Trophoblast cell (in vitro differentiated cells and primary cell): ENCODE measurements around the gene CLIC4.
A peak's percentile ranks its signal among the peaks of the same experiment; 100 is the strongest.
"Not testable (repeated sequence)": the region's sequence is repeated elsewhere in the genome, so short reads cannot be mapped to it uniquely, and the experiment has no call there.

Experiments
- DNase-seq, 2 donors: peaks; one replicate each; pipeline ENCODE4 v3.0.0-alpha.2; 2016
- H2AFZ ChIP-seq: 2 replicates; pipeline ENCODE4 v1.6.1; 2013; ENCODE audit warnings: low read length, moderate library complexity, mild to moderate bottlenecking; ENCODE audit not compliant: insufficient read depth, poor library complexity
- H2AK5ac ChIP-seq: 2 replicates; pipeline ENCODE4 v1.6.1; 2013; ENCODE audit warnings: mild to moderate bottlenecking, low read length
- H2BK120ac ChIP-seq: 2 replicates; pipeline ENCODE4 v1.6.1; 2013; ENCODE audit warnings: low read length, mild to moderate bottlenecking, moderate library complexity; ENCODE audit not compliant: insufficient read depth, poor library complexity
- H2BK12ac ChIP-seq: 2 replicates; pipeline ENCODE4 v1.6.1; 2013; ENCODE audit warnings: mild to moderate bottlenecking, low read length, moderate library complexity
- H2BK5ac ChIP-seq: 2 replicates; pipeline ENCODE4 v1.6.1; 2013; ENCODE audit warnings: low read length, low read depth, moderate library complexity, mild to moderate bottlenecking; ENCODE audit not compliant: poor library complexity
- H3K14ac ChIP-seq: 2 replicates; pipeline ENCODE4 v1.6.1; 2013; ENCODE audit warnings: mild to moderate bottlenecking, low read length
- H3K18ac ChIP-seq: 2 replicates; pipeline ENCODE4 v1.6.1; 2013; ENCODE audit warnings: mild to moderate bottlenecking, low read length
- H3K23ac ChIP-seq: 2 replicates; pipeline ENCODE4 v1.6.1; 2013; ENCODE audit warnings: low read length
- H3K27ac ChIP-seq: 2 replicates; pipeline ENCODE4 v1.5.1; 2013; ENCODE audit warnings: low read depth, mild to moderate bottlenecking, inconsistent platforms, low read length, moderate library complexity
- H3K27me3 ChIP-seq: 2 replicates; pipeline ENCODE4 v1.6.1; 2013; ENCODE audit warnings: inconsistent platforms, mild to moderate bottlenecking, low read length, moderate library complexity; ENCODE audit not compliant: insufficient read depth
- H3K36me3 ChIP-seq, 2 experiments: 1 replicate in 1 of 2; 2 replicates in 1 of 2; pipeline ENCODE4 v1.6.1; 2013; ENCODE audit warnings: low read length in 2 of 2, mild to moderate bottlenecking in 2 of 2, moderate library complexity in 1 of 2; ENCODE audit not compliant: insufficient read depth in 2 of 2, control insufficient read depth in 1 of 2
- H3K4ac ChIP-seq: 2 replicates; pipeline ENCODE4 v1.6.1; 2013; ENCODE audit warnings: low read depth, mild to moderate bottlenecking, low read length, moderate library complexity
- H3K4me1 ChIP-seq, 2 experiments: 1 replicate in 1 of 2; 2 replicates in 1 of 2; pipeline ENCODE4 v1.6.1; 2013; ENCODE audit warnings: low read length in 2 of 2, mild to moderate bottlenecking in 2 of 2, moderate library complexity in 1 of 2; ENCODE audit not compliant: insufficient read depth in 2 of 2, control insufficient read depth in 1 of 2
- H3K4me2 ChIP-seq: 2 replicates; pipeline ENCODE4 v1.6.1; 2013; ENCODE audit warnings: inconsistent platforms, mild to moderate bottlenecking, low read length, moderate library complexity
- H3K4me3 ChIP-seq: 2 replicates; pipeline ENCODE4 v1.5.1; 2013; ENCODE audit warnings: mild to moderate bottlenecking, low read depth, low read length, inconsistent platforms
- H3K79me1 ChIP-seq: one replicate; pipeline ENCODE4 v1.6.1; 2013; ENCODE audit warnings: low read length
- H3K79me2 ChIP-seq: 2 replicates; pipeline ENCODE4 v1.6.1; 2013; ENCODE audit warnings: low read length, mild to moderate bottlenecking; ENCODE audit not compliant: control insufficient read depth, insufficient read depth, poor library complexity
- H3K9ac ChIP-seq: 2 replicates; pipeline ENCODE4 v1.6.1; 2013; ENCODE audit warnings: mild to moderate bottlenecking, low read length
- H3K9me3 ChIP-seq: 2 replicates; pipeline ENCODE4 v1.6.1; 2013; ENCODE audit warnings: low read depth, mild to moderate bottlenecking, control low read depth, inconsistent platforms, low read length; ENCODE audit not compliant: insufficient read depth
- H4K12ac ChIP-seq: 2 replicates; pipeline ENCODE4 v1.6.1; 2013; ENCODE audit warnings: low read depth, mild to moderate bottlenecking, low read length, moderate library complexity
- H4K8ac ChIP-seq: 2 replicates; pipeline ENCODE4 v1.6.1; 2013; ENCODE audit warnings: low read depth, mild to moderate bottlenecking, low read length, moderate library complexity
- H4K91ac ChIP-seq: one replicate; pipeline ENCODE4 v1.6.1; 2013; ENCODE audit warnings: low read depth, mild to moderate bottlenecking, low read length, moderate library complexity
- WGBS: extraction: QIAGEN DNeasy Blood & Tissue Kit; methylation state at CpG from one replicate; pipeline ENCODE4 v1.1.7; 2013; ENCODE audit warnings: missing lambda C conversion rate; ENCODE audit not compliant: insufficient read length, insufficient coverage; ENCODE audit errors: extremely low coverage; 5-methylcytosine and 5-hydroxymethylcytosine counted together

Gene CLIC4

DNA sequence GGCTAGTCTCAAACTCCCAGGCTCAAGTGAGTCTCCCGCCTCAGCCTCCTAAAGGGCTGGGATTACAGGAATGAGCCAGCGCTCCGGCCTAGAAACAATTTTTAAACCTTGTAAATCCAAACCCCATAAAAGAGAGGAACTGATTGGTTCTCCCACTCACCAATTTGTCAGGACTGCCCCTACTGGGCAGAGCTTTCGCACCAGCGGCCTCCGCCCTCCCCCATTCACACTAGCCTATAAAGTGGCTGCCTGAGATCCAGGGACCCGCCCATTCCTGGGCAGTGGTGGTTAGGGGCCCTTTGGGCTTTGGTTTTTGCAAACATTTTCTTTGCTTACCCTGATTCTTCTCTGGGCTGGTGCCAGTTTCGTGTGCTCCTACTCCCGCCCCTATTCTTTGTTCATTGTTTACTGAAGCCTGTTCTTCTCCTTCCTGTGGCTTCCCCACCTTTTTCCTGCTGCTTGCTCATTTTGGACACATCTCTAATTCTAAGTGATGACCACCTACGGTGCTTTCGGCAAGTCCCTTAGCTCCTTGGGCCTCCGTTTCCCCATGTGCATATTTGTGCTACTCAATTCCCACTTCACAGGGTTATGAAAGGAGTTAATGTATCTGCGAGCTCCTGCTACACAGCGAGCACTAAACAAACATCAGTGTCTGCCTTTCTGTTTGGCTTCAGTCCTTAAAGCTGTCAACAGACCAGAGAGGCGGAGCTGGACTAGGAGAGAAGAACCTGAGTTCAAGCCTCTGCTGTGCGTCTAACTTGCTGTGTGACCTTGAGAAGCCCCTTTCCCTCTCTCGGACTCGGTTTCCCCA lies 39.8 kb upstream of the CLIC4 start:
- peak overlapping the region; percentile 42 for H2BK12ac ChIP-seq
- no peak overlapping the region for H3K9ac ChIP-seq
- H2BK120ac ChIP-seq, result no peak overlapping the region
- H3K36me3 ChIP-seq, result no peaks in the 10 kb centered on the region
- H3K27ac ChIP-seq, result peak overlapping the region; percentile 27
- H4K12ac ChIP-seq, result peak overlapping the region; percentile 35
- H3K79me1 ChIP-seq, result peaks cover 5% of the 10 kb centered on the region
- no peak overlapping the region for H3K4me3 ChIP-seq
- H3K27me3 ChIP-seq, result no peaks in the 10 kb centered on the region
- H3K79me2 ChIP-seq, result no peaks in the 10 kb centered on the region
- no peaks in the 10 kb centered on the region for H3K9me3 ChIP-seq
- H2AFZ ChIP-seq, result peak overlapping the region; percentile 43
- WGBS, result no CpG with 5 or more reads among the region's 18 CpGs
- H3K4ac ChIP-seq, result no peak overlapping the region
- no peak overlapping the region for H3K23ac ChIP-seq
- no peak overlapping the region for H3K4me2 ChIP-seq
- no peak overlapping the region for H3K18ac ChIP-seq
- peak overlapping the region; percentile 54 for H4K8ac ChIP-seq
- peak overlapping the region; percentile 63 for H2BK5ac ChIP-seq
- peak; percentile 38 to 62 for DNase-seq
- H3K4me1 ChIP-seq, result peaks cover 21 to 25% of the 10 kb centered on the region in 2 experiments
- H3K14ac ChIP-seq, result peak overlapping the region; percentile 49
- H4K91ac ChIP-seq, result peak overlapping the region; percentile 45
- no peak overlapping the region for H2AK5ac ChIP-seq

DNA sequence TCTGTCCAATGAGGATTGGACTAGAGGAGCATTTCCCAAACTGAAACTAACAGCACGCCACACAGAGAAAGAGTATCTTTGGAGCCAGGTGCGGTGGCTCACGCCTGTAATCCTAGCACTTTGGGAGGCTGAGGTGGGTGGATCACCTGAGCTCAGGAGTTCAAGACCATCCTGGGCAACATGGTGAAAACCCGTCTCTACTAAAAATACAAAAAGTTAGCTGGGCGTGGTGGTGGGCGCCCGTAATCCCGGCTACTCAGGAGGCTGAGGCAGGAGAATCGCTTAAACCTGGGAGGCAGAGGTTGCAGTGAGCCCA lies 39.2 kb upstream of the CLIC4 start:
- DNase-seq, result not testable (repeated sequence)
- no CpG with 5 or more reads among the region's 9 CpGs for WGBS

DNA sequence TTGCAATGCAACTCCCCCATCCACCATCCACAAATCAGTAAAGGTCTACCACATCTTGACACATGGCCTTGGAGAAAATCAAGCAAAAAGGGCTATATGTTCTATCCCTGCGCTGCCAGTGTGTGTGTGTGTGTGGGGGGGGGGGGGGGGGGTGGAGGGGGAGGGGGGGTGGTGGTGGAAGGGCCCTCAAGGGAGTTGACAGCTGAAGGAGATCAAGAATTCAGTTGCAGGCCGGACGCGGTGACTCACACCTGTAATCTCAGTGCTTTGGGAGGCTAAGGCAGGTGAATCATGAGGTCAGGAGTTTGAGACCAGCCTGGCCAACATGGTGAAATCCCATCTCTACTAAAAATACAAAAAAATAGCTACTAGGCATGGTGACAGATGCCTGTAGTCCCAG lies 37.6 kb upstream of the CLIC4 start:
- H3K79me2 ChIP-seq, result no peaks in the 10 kb centered on the region
- no peak overlapping the region for H3K9ac ChIP-seq
- no peak overlapping the region for H2BK120ac ChIP-seq
- no peak overlapping the region for H3K14ac ChIP-seq
- H3K4me1 ChIP-seq, result peaks cover 14 to 18% of the 10 kb centered on the region in 2 experiments
- no peak overlapping the region for H3K4me2 ChIP-seq
- no peaks in the 10 kb centered on the region for H3K9me3 ChIP-seq
- H4K8ac ChIP-seq, result no peak overlapping the region
- H3K23ac ChIP-seq, result no peak overlapping the region
- peak; percentile 79 to 81 for DNase-seq
- no peak overlapping the region for H4K12ac ChIP-seq
- H2AK5ac ChIP-seq, result no peak overlapping the region
- H2AFZ ChIP-seq, result no peak overlapping the region
- no peak overlapping the region for H3K4ac ChIP-seq
- no peak overlapping the region for H2BK12ac ChIP-seq
- no peaks in the 10 kb centered on the region for H3K36me3 ChIP-seq
- H3K27me3 ChIP-seq, result no peaks in the 10 kb centered on the region
- H3K79me1 ChIP-seq, result peaks cover 5% of the 10 kb centered on the region
- no peak overlapping the region for H3K4me3 ChIP-seq
- H4K91ac ChIP-seq, result no peak overlapping the region
- H2BK5ac ChIP-seq, result no peak overlapping the region
- no CpG with 5 or more reads among the region's 4 CpGs for WGBS
- no peak overlapping the region for H3K18ac ChIP-seq
- no peak overlapping the region for H3K27ac ChIP-seq

More for the DNA sequence above, 39.2 kb upstream of the CLIC4 start:
- H2AFZ ChIP-seq, H3K79me1 ChIP-seq, H3K4ac ChIP-seq, H4K8ac ChIP-seq, H3K79me2 ChIP-seq, H4K12ac ChIP-seq, H3K36me3 ChIP-seq, H2BK5ac ChIP-seq, H3K9ac ChIP-seq, H4K91ac ChIP-seq, H3K4me3 ChIP-seq, H3K27me3 ChIP-seq, H3K23ac ChIP-seq, H3K9me3 ChIP-seq, H3K27ac ChIP-seq, H3K4me2 ChIP-seq, H3K18ac ChIP-seq, H2AK5ac ChIP-seq, H3K14ac ChIP-seq, H2BK120ac ChIP-seq: not testable (repeated sequence)
- H2BK12ac ChIP-seq, result peak overlapping the region; percentile 42
- peaks cover 21 to 25% of the 10 kb centered on the region in 2 experiments for H3K4me1 ChIP-seq

DNA sequence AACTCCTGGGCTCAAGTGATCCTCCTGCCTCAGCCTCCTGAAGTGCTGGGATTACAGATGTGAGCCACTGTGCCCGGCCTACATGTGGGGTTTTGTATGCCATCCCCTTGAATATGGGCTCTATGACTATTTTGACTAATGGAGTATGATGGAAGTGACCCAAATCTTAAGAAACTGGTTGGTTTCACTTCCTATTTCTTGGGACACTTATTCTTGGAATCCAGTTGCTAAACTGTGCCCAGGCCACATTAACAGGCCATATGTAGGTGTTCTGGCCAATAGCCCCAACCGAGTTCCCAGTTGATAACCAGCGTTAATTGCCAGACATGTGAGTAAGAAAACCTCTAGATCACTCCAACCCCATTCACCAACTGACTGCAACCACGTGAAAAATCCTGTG lies 36.3 kb upstream of the CLIC4 start:
- H2BK5ac ChIP-seq, result no peak overlapping the region
- H3K36me3 ChIP-seq, result no peaks in the 10 kb centered on the region
- no peak overlapping the region for H3K4me2 ChIP-seq
- no peak overlapping the region for H2BK12ac ChIP-seq
- H3K4me3 ChIP-seq, result no peak overlapping the region
- DNase-seq, result peak in 1 of 2 donors; percentile 46
- H3K14ac ChIP-seq, result no peak overlapping the region
- H3K9me3 ChIP-seq, result no peaks in the 10 kb centered on the region
- peaks cover 11% of the 10 kb centered on the region for H3K79me1 ChIP-seq
- no peak overlapping the region for H4K12ac ChIP-seq
- H3K27me3 ChIP-seq, result no peaks in the 10 kb centered on the region
- H3K23ac ChIP-seq, result no peak overlapping the region
- H3K9ac ChIP-seq, result no peak overlapping the region
- H2AK5ac ChIP-seq, result no peak overlapping the region
- WGBS, result no CpG with 5 or more reads among the region's 4 CpGs
- H3K18ac ChIP-seq, result no peak overlapping the region
- H3K4me1 ChIP-seq, result peaks cover 21 to 22% of the 10 kb centered on the region in 2 experiments
- H4K91ac ChIP-seq, result no peak overlapping the region
- no peak overlapping the region for H3K4ac ChIP-seq
- no peak overlapping the region for H4K8ac ChIP-seq
- H3K79me2 ChIP-seq, result no peaks in the 10 kb centered on the region
- H2AFZ ChIP-seq, result no peak overlapping the region
- H3K27ac ChIP-seq, result no peak overlapping the region
- no peak overlapping the region for H2BK120ac ChIP-seq
